Transverse colon (tissue), 4 donors: ENCODE data around the gene STX8. TPM values are rescaled to one million over a fixed set of nuclear protein-coding genes. Genes with fewer than 3 reads are reported as not detected.

ENCODE experiments used
- DNase-seq: peaks from one replicate; pipeline ENCODE4 v3.0.0-alpha.2; 2019
- H3K27ac ChIP-seq, 4 donors: fragments of 200-600 bp; sonication (generic); 2 replicates each; pipeline ENCODE4 v1.5.1; 2016 to 2018; ENCODE audit warnings: inconsistent platforms in 4 of 4
- H3K27me3 ChIP-seq: fragments of 200-600 bp; sonication (generic); 2 replicates; pipeline ENCODE4 v1.5.1; 2017; ENCODE audit warnings: inconsistent platforms
- H3K36me3 ChIP-seq, 4 donors: fragments of 200-600 bp; sonication (generic); 2 replicates each; pipeline ENCODE4 v1.5.1; 2017 to 2019; ENCODE audit warnings: inconsistent platforms in 4 of 4
- H3K4me1 ChIP-seq, 4 donors: fragments of 200-600 bp; sonication (generic); 2 replicates each; pipeline ENCODE4 v1.5.1; 2017 to 2020; ENCODE audit warnings: inconsistent platforms in 4 of 4
- H3K4me3 ChIP-seq, 4 donors: fragments of 200-600 bp; sonication (generic); 1 replicate in 1 of 4; 2 replicates in 3 of 4; pipeline versions ENCODE4 v1.5.1 to v1.6.1; 2017 to 2019; ENCODE audit warnings: inconsistent platforms in 4 of 4
- H3K9me3 ChIP-seq, 2 donors: fragments of 200-600 bp; sonication (generic); 2 replicates each; pipeline ENCODE4 v1.5.1; 2017 to 2019; ENCODE audit warnings: inconsistent platforms in 2 of 2
- EP300 ChIP-seq: sonication (generic); formaldehyde crosslinking; IDR thresholded peaks from one replicate; pipeline ENCODE4 v1.6.1; 2017; ENCODE audit warnings: antibody characterized with exemption, low read depth
- POLR2A ChIP-seq: fragments of 450-650 bp; IDR thresholded peaks from one replicate; pipeline ENCODE4 v1.6.1; 2016; ENCODE audit warnings: antibody characterized with exemption, mild to moderate bottlenecking, moderate library complexity
- POLR2AphosphoS5 ChIP-seq, 3 donors: sonication (generic); formaldehyde crosslinking; IDR thresholded peaks; one replicate each; pipeline ENCODE4 v1.6.1; 2016; ENCODE audit warnings: antibody characterized with exemption in 3 of 3
- WGBS, 2 donors: methylation state at CpG; one replicate each; pipeline ENCODE4 v1.1.5; 2018; ENCODE audit warnings: low coverage in 1 of 2; 5-methylcytosine and 5-hydroxymethylcytosine counted together
- in situ Hi-C, 4 donors: fragments of 200-750 bp; cut with MboI; loops; one replicate each; pipeline versions ENCODE4 v1.15.0 to v1.15.1; 2017; ENCODE audit warnings: low sequenced_read_pairs in 3 of 4, low pct_ligation_motif_present in 1 of 4, low pct_unique_long_range_greater_than_20kb in 1 of 4
- intact Hi-C: fragments of 100-400 bp; cut with DNase I; formaldehyde crosslinking; loops from one replicate; pipeline ENCODE4 v1.15.1; 2023; ENCODE audit warnings: low total_unique reads
- total RNA-seq, 4 donors: library from RNA; depleted of rRNA; stranded (reverse); fragments of >200 nt; gene quantifications; one replicate each; pipeline ENCODE4 v1.1.0, GENCODE V29; 2016
- TF ChIP-seq, protein P1 (sequence below), 5 experiments: fragments of 200-600 bp in 3 of 5; fragments of 450-650 bp in 2 of 5; sonication (generic) in 3 of 5; IDR thresholded peaks; 1 replicate in 2 of 5; 2 replicates in 3 of 5; pipeline ENCODE4 v1.5.1; 2016 to 2017; ENCODE audit warnings: antibody characterized with exemption in 5 of 5, inconsistent platforms in 3 of 5, mild to moderate bottlenecking in 2 of 5, moderate library complexity in 1 of 5

The STX8 gene
- total RNA-seq, 4 donors from 2014 or later: 18.0 to 53.8 (median 38.3) TPM

DNA sequence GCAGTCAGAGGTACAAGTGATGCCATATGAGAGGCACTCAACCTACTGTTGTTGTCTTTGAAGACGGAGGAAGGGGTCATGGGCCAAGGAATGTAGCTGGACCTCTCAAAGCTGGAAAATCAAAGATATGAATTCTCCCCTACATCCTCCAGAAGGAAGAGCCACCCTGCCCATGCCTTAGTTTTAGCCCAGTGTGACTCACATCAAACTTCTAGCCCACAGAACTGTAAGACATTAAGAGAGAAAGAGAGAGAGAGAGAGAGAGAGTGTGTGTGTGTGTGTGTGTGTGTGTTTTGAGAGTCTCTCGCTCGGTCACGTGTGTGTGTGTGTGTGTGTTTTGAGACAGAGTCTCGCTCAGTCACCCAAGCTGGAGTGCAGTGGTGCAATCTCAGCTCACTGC, 87.1 kb downstream of the STX8 start:
- intact Hi-C loops (no loop called here), in situ Hi-C loops (no loop called here)
- WGBS, 2 donors: 91% methylated on average over 5 of the region's 5 CpGs; no CpG with 5 or more reads in 1 of the 2 donors
- Histone ChIP-seq H3K9me3 (no peaks in the 10 kb centered on the region), H3K27me3 (no peaks in the 10 kb centered on the region), H3K36me3 (peaks cover 0 to 4% (median 0%) of the 10 kb centered on the region in 4 donors), H3K4me1 (no peaks in the 10 kb centered on the region), H3K4me3 (no peak overlapping the region), H3K27ac (no peak overlapping the region)
- DNase-seq: no peak
- TF ChIP-seq EP300 (no peak), POLR2A (no peak), POLR2AphosphoS5 (IDR thresholded peaks at IDR 0.05) (no peak)
- TF ChIP-seq, protein P1, sequence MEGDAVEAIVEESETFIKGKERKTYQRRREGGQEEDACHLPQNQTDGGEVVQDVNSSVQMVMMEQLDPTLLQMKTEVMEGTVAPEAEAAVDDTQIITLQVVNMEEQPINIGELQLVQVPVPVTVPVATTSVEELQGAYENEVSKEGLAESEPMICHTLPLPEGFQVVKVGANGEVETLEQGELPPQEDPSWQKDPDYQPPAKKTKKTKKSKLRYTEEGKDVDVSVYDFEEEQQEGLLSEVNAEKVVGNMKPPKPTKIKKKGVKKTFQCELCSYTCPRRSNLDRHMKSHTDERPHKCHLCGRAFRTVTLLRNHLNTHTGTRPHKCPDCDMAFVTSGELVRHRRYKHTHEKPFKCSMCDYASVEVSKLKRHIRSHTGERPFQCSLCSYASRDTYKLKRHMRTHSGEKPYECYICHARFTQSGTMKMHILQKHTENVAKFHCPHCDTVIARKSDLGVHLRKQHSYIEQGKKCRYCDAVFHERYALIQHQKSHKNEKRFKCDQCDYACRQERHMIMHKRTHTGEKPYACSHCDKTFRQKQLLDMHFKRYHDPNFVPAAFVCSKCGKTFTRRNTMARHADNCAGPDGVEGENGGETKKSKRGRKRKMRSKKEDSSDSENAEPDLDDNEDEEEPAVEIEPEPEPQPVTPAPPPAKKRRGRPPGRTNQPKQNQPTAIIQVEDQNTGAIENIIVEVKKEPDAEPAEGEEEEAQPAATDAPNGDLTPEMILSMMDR (IDR thresholded peaks at IDR 0.05): no peak

GRCh38 chr17:9487406-9487805, 88.2 kb downstream of the STX8 start:
- H3K36me3 ChIP-seq: peaks cover 0 to 4% (median 0%) of the 10 kb centered on the region in 4 donors
- H3K27ac ChIP-seq: no peak overlapping the region
- 91 to 100% methylated on average over 4 to 7 of the region's 7 CpGs for WGBS, 2 donors
- H3K4me3 ChIP-seq: no peak overlapping the region
- in situ Hi-C loops: no loop called here
- no peaks in the 10 kb centered on the region for H3K9me3 ChIP-seq
- TF ChIP-seq, protein P1 (IDR thresholded peaks at IDR 0.05): no peak
- TF ChIP-seq POLR2A (no peak), EP300 (no peak), POLR2AphosphoS5 (IDR thresholded peaks at IDR 0.05) (no peak)
- no peaks in the 10 kb centered on the region for H3K4me1 ChIP-seq
- no peaks in the 10 kb centered on the region for H3K27me3 ChIP-seq
- intact Hi-C loops: no loop called here
- DNase-seq: no peak

- Histone ChIP-seq H3K36me3 (no peaks in the 10 kb centered on the region), H3K4me1 (no peaks in the 10 kb centered on the region), H3K9me3 (no peaks in the 10 kb centered on the region), H3K27me3 (no peaks in the 10 kb centered on the region), H3K27ac (no peak overlapping the region), H3K4me3 (no peak overlapping the region)
- in situ Hi-C loops: no loop called here
- 69 to 86% methylated on average over 2 of the region's 2 CpGs for WGBS, 2 donors
- TF ChIP-seq POLR2AphosphoS5 (IDR thresholded peaks at IDR 0.05) (no peak), EP300 (no peak), POLR2A (no peak)
- TF ChIP-seq, protein P1 (IDR thresholded peaks at IDR 0.05): no peak
- no peak for DNase-seq
- intact Hi-C loops: no loop called here
Observed at GRCh38 chr17:9484789-9485188, 90.8 kb downstream of the STX8 start.

- Histone ChIP-seq H3K9me3 (no peaks in the 10 kb centered on the region), H3K27me3 (no peaks in the 10 kb centered on the region), H3K36me3 (no peaks in the 10 kb centered on the region), H3K4me1 (no peaks in the 10 kb centered on the region), H3K27ac (no peak overlapping the region), H3K4me3 (no peak overlapping the region)
- no peak for DNase-seq
- intact Hi-C loops: no loop called here
- TF ChIP-seq EP300: no peak
- TF ChIP-seq POLR2A: no peak
- TF ChIP-seq, protein P1 (IDR thresholded peaks at IDR 0.05): no peak
- TF ChIP-seq POLR2AphosphoS5 (IDR thresholded peaks at IDR 0.05): no peak
- in situ Hi-C loops: no loop called here
- WGBS, 2 donors: 69 to 83% methylated on average over 2 to 4 of the region's 4 CpGs
Observed at GRCh38 chr17:9479964-9480363, 95.7 kb downstream of the STX8 start.
